ENCODE data around the gene DYNLT4. TPM values are rescaled to one million over a fixed set of nuclear protein-coding genes. Genes with fewer than 3 reads are reported as not detected.
A peak's percentile ranks its signal among the peaks of the same experiment; 100 is the strongest.

The DYNLT4 gene
- total and polyA plus RNA-seq, 2 donors (not counting 3 experiments of a cell fraction or from before 2014, with no cell fraction given), result 0.46 to 0.62 TPM

- Histone ChIP-seq H3K9me3 (replicated peaks; ENCODE audit: control insufficient read depth, insufficient read depth, low read length) (no peaks in the 10 kb centered on the region), H3K4me2 (ENCODE audit: insufficient read depth, low read length) (peak overlapping the region; percentile 71), H3K27me3 (ENCODE audit: control insufficient read depth in 2 of 2, insufficient read depth in 2 of 2, low read length in 2 of 2) (no peaks in the 10 kb centered on the region), H3K36me3 (ENCODE audit: control insufficient read depth in 2 of 2, extremely low read depth in 1 of 2, insufficient read depth in 2 of 2, low read length in 2 of 2) (peaks cover 4 to 19% of the 10 kb centered on the region in 2 experiments), H3K27ac (ENCODE audit: insufficient read depth, low read depth, low read length) (peak overlapping the region; percentile 100), H2AFZ (ENCODE audit: low read depth, low read length) (no peak overlapping the region), H3K9ac (replicated peaks; ENCODE audit: extremely low read depth, insufficient read depth, low read length) (peak overlapping the region; percentile 99), H3K9me1 (replicated peaks; ENCODE audit: control insufficient read depth, extremely low read depth, insufficient read depth, low read length) (no peaks in the 10 kb centered on the region), H3K4me1 (ENCODE audit: control insufficient read depth, extremely low read depth, insufficient read depth, low read length) (peaks cover 67% of the 10 kb centered on the region), H3K4me3 (replicated peaks in 1 of 3; ENCODE audit: insufficient read depth in 1 of 3, low read depth in 1 of 3, low read length in 3 of 3) (peak overlapping the region in 2 of 3 experiments; percentile 50 to 60), H4K20me1 (replicated peaks; ENCODE audit: control insufficient read depth, extremely low read depth, insufficient read depth, low read length) (no peaks in the 10 kb centered on the region), H3K79me2 (ENCODE audit: control insufficient read depth, insufficient read depth, low read length) (peaks cover 31% of the 10 kb centered on the region)
- FAIRE-seq, result no peak
- POLR2A ChIA-PET, result interaction anchor here (1.0 to 4.3 kb wide), 3 partner anchors 10 to 13 kb away, joined by 6 to 97 read pairs (median 75); partner anchors contain the start of gene PLK3
- intact Hi-C loops (cut with micrococcal nuclease), result no loop called here
- TF ChIP-seq POLR2A (IDR thresholded peaks at IDR 0.05; ENCODE audit: low read depth, low read length) (peak; percentile 9), JUN (IDR thresholded peaks at IDR 0.05; ENCODE audit: borderline replicate concordance, insufficient read depth, insufficient read length, low read depth) (no peak)
- DNase-seq (ENCODE audit: low read depth, low spot score), result peak; percentile 32
- no TSS peak for BruUV-seq (replicated peaks)
- CTCF ChIA-PET, result interaction anchor here (1.0 to 3.0 kb wide), 6 partner anchors 9 to 22 kb away, joined by 3 to 50 read pairs (median 8); partner anchors contain the start of genes BEST4 and PLK3
- dilution Hi-C loops (cut with MboI; ENCODE audit: extremely low pct_ligation_motif_present, low sequenced_read_pairs), result no loop called here
Observed at GRCh38 chr1:44810101-44810761, 3.1 kb upstream of the DYNLT4 start.

GRCh38 chr1:44808938-44809917, 2.1 kb upstream of the DYNLT4 start:
- H4K20me1 ChIP-seq (replicated peaks; ENCODE audit: control insufficient read depth, extremely low read depth, insufficient read depth, low read length), result no peaks in the 10 kb centered on the region
- dilution Hi-C loops (cut with MboI; ENCODE audit: extremely low pct_ligation_motif_present, low sequenced_read_pairs) (no loop called here), intact Hi-C loops (cut with micrococcal nuclease) (loop anchor here (10.0 kb wide), 1 partner anchor 876 kb away; the partner anchor contains the start of genes GPBP1L1 and TMEM69)
- TSS peak; percentile 56 for BruUV-seq (replicated peaks)
- H2AFZ ChIP-seq (ENCODE audit: low read depth, low read length), result no peak overlapping the region
- FAIRE-seq, result peak; percentile 69
- H3K4me2 ChIP-seq (ENCODE audit: insufficient read depth, low read length), result peak overlapping the region; percentile 71
- H3K4me3 ChIP-seq (replicated peaks in 1 of 3; ENCODE audit: insufficient read depth in 1 of 3, low read depth in 1 of 3, low read length in 3 of 3), result peak overlapping the region in 2 of 3 experiments; percentile 50 to 60
- H3K79me2 ChIP-seq (ENCODE audit: control insufficient read depth, insufficient read depth, low read length), result peaks cover 36% of the 10 kb centered on the region
- CTCF ChIA-PET, result interaction anchor here (0.6 to 3.0 kb wide), 11 partner anchors 9 to 202 kb away, joined by 3 to 50 read pairs (median 6); partner anchors contain the start of genes BEST4, HECTD3, PLK3 and RNU5D-1
- H3K27ac ChIP-seq (ENCODE audit: insufficient read depth, low read depth, low read length), result peak overlapping the region; percentile 100
- peaks cover 0 to 18% of the 10 kb centered on the region in 2 experiments for H3K36me3 ChIP-seq (ENCODE audit: control insufficient read depth in 2 of 2, extremely low read depth in 1 of 2, insufficient read depth in 2 of 2, low read length in 2 of 2)
- H3K9me1 ChIP-seq (replicated peaks; ENCODE audit: control insufficient read depth, extremely low read depth, insufficient read depth, low read length), result no peaks in the 10 kb centered on the region
- POLR2A ChIA-PET, result interaction anchor here (1.0 to 4.3 kb wide), 5 partner anchors 9 to 34 kb away, joined by 6 to 97 read pairs (median 13); partner anchors contain the start of genes PLK3 and RPS8
- H3K4me1 ChIP-seq (ENCODE audit: control insufficient read depth, extremely low read depth, insufficient read depth, low read length), result peaks cover 67% of the 10 kb centered on the region
- H3K27me3 ChIP-seq (ENCODE audit: control insufficient read depth in 2 of 2, insufficient read depth in 2 of 2, low read length in 2 of 2), result no peaks in the 10 kb centered on the region
- H3K9me3 ChIP-seq (replicated peaks; ENCODE audit: control insufficient read depth, insufficient read depth, low read length), result no peaks in the 10 kb centered on the region
- DNase-seq (ENCODE audit: low read depth, low spot score), result peak; percentile 53
- peak overlapping the region; percentile 99 for H3K9ac ChIP-seq (replicated peaks; ENCODE audit: extremely low read depth, insufficient read depth, low read length)
- TF ChIP-seq CTCF (IDR thresholded peaks at IDR 0.05; ENCODE audit: extremely low read depth in 1 of 2, insufficient read depth in 1 of 2, low read depth in 1 of 2, low read length in 2 of 2) (peak in 1 of 2 donors; percentile 20), POLR2AphosphoS5 (IDR thresholded peaks at IDR 0.05; ENCODE audit: insufficient read depth, low read depth, low read length) (peak; percentile 64), GATA2 (IDR thresholded peaks at IDR 0.05; ENCODE audit: insufficient read depth, insufficient read length, low read depth, low read length) (no peak), MAX (IDR thresholded peaks at IDR 0.05; ENCODE audit: insufficient read depth, insufficient read length) (no peak), POLR2A (IDR thresholded peaks at IDR 0.05; ENCODE audit: low read depth, low read length) (peak; percentile 78)
